Tibial artery (tissue), 4 donors: Measurements from ENCODE around the gene ADAM19.

Source experiments
- DNase-seq, 2 donors: peaks; one replicate each; pipeline ENCODE4 v3.0.0-alpha.2; 2019
- H3K27ac ChIP-seq, 2 donors: fragments of 200-600 bp; sonication (generic) in 1 of 2; 1 replicate in 1 of 2; 2 replicates in 1 of 2; pipeline ENCODE4 v1.5.1; 2018 to 2019; ENCODE audit warnings: mild to moderate bottlenecking in 1 of 2
- H3K27me3 ChIP-seq, 2 donors: fragments of 200-600 bp; sonication (generic) in 1 of 2; one replicate each; pipeline versions ENCODE4 v1.5.1 to v1.6.0; 2016 to 2019
- H3K36me3 ChIP-seq, 3 donors: fragments of 200-600 bp; sonication (generic) in 2 of 3; one replicate each; pipeline ENCODE4 v1.5.1; 2016 to 2019; ENCODE audit warnings: mild to moderate bottlenecking in 2 of 3
- H3K4me1 ChIP-seq, 4 donors: fragments of 200-600 bp; sonication (generic) in 2 of 4; 1 replicate in 3 of 4; 2 replicates in 1 of 4; pipeline ENCODE4 v1.5.1; 2016 to 2019
- H3K4me3 ChIP-seq, 2 donors: fragments of 200-600 bp; sonication (generic) in 1 of 2; 1 replicate in 1 of 2; 2 replicates in 1 of 2; pipeline ENCODE4 v1.5.1; 2018 to 2019; ENCODE audit warnings: mild to moderate bottlenecking in 2 of 2
- H3K9me3 ChIP-seq, 3 donors: fragments of 200-600 bp; sonication (generic) in 1 of 3; one replicate each; pipeline ENCODE4 v1.5.1; 2016 to 2019
- intact Hi-C: fragments of 100-400 bp; cut with DNase I; formaldehyde crosslinking; loops from one replicate; pipeline ENCODE4 v1.15.0; 2023; ENCODE audit warnings: low total_unique reads
- TF ChIP-seq, protein P1 (sequence below), 2 experiments: fragments of 200-600 bp in 1 of 2; fragments of 450-650 bp in 1 of 2; IDR thresholded peaks; one replicate each; pipeline ENCODE4 v1.5.1; 2017 to 2019; ENCODE audit warnings: antibody characterized with exemption in 2 of 2, mild to moderate bottlenecking in 1 of 2, moderate library complexity in 1 of 2

Gene ADAM19

DNA sequence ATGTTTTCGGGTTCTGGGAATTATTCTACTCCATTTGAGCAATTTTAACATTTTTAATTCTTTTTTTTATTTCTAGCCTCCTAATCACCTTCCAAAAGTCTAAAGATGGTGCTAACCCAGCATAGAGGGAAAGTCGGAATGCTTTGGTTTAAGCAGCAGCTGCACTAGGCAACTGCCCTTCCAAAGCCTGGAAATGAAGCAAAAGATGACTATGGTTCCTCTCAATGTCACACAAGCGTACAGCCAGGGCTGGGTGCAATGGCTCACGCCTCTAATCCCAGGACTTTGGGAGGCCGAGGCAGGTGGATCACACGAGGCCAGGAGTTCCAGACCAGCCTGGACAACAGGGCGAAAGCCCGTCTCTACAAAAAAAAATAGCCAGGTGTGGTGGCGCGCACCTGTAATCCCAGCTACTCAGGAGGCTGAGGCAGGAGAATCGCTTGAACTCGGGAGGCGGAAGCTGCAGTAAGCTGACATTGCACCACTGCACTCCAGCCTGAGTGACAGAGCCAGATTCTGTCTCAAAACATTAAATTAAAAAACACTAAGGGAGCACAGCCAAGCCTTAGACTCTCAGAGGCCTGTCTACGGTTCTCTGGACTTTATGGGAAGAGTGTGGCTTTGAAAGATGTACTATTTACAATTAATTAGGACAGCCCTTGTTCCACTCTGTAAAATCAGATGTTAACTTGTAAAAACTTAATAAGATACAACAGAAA is 33.1 kb downstream of the ADAM19 start:
- peak overlapping the region; percentile 62 to 65 for H3K27ac ChIP-seq
- intact Hi-C loops, result no loop called here
- peaks cover 0 to 88% (median 56%) of the 10 kb centered on the region in 4 donors for H3K4me1 ChIP-seq

DNA sequence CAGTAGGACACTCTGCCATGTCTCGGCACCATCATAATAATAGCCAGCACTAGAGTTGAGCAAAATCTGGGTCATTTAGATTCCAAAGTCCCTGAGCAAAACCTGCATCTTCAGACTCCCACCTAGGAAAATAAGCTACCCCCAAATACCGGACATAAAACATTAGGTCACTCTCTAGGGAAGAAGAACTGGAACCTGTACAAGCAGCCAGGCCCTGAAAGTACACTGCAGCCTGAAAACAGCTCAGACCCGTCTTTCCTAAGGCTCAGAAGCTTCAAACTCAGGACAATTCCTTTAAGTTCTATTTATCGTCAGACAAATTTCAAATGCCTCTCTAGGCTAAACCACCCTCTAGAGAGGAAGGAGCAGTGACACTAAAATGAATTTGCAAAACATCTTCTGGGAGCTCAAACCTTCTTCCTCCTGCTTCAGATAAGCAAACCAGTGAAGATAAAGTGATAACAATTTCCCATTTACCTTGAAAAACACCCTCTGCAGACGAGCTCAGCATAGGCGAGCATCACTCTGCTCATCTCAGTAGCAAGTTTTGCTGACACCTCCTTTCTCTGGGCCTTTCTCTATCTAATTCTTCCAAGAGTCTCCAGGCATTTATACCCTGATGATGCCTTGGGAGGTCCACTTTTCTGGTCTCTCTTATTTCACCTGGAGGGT is 34.0 kb downstream of the ADAM19 start:
- intact Hi-C loops, result no loop called here
- H3K9me3 ChIP-seq, result no peaks in the 10 kb centered on the region
- DNase-seq, result peak in 1 of 2 donors; percentile 24
- H3K27me3 ChIP-seq, result no peaks in the 10 kb centered on the region
- H3K4me3 ChIP-seq, result peak overlapping the region; percentile 6 to 17
- H3K36me3 ChIP-seq, result peaks cover 0 to 10% (median 5%) of the 10 kb centered on the region in 3 donors
- peak overlapping the region; percentile 62 to 65 for H3K27ac ChIP-seq
- TF ChIP-seq, protein P1, sequence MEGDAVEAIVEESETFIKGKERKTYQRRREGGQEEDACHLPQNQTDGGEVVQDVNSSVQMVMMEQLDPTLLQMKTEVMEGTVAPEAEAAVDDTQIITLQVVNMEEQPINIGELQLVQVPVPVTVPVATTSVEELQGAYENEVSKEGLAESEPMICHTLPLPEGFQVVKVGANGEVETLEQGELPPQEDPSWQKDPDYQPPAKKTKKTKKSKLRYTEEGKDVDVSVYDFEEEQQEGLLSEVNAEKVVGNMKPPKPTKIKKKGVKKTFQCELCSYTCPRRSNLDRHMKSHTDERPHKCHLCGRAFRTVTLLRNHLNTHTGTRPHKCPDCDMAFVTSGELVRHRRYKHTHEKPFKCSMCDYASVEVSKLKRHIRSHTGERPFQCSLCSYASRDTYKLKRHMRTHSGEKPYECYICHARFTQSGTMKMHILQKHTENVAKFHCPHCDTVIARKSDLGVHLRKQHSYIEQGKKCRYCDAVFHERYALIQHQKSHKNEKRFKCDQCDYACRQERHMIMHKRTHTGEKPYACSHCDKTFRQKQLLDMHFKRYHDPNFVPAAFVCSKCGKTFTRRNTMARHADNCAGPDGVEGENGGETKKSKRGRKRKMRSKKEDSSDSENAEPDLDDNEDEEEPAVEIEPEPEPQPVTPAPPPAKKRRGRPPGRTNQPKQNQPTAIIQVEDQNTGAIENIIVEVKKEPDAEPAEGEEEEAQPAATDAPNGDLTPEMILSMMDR (IDR thresholded peaks at IDR 0.05), result no peak
- H3K4me1 ChIP-seq, result peaks cover 0 to 81% (median 49%) of the 10 kb centered on the region in 4 donors

More for the DNA sequence above, 33.1 kb downstream of the ADAM19 start:
- Histone ChIP-seq H3K4me3 (no peak overlapping the region), H3K36me3 (peaks cover 0 to 1% (median 0%) of the 10 kb centered on the region in 3 donors), H3K27me3 (no peaks in the 10 kb centered on the region), H3K9me3 (no peaks in the 10 kb centered on the region)
- TF ChIP-seq, protein P1 (IDR thresholded peaks at IDR 0.05), result no peak
- peak in 1 of 2 donors; percentile 64 for DNase-seq

DNA sequence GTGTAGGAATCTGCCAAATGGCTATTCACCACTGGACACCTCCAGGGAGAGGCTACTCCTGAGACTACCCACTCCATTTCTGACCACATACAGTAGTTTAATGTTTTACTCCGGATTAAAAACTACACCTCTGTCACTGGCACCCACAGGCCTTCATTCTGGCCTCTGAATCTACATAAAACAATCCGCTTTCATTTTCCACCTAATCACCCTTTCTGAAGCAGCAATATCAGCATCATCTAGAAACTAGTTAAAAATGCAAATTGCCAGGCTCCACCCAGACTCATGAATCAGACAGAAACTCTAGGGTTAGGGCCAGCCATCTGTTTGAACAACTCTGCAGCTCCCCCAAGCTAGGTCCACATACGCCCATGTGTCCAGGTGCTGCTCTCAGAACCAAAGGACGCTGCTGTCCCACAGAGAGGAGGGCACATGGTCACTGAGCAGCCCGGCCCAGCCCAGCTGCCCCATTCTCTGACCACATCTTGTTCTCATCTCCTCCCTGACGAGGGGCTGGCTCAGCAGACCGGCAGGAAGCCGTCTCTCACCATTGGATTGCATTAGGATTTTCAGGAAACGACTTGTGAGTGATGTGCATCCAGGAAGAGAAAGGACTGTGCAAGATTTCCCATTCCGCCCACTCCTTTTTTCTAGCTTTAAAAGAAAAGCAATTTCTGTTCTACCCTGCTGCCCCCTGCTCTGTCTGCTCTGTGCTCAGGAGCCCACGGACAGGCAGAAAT is 34.7 kb downstream of the ADAM19 start:
- peaks cover 0 to 11% (median 6%) of the 10 kb centered on the region in 3 donors for H3K36me3 ChIP-seq
- TF ChIP-seq, protein P1 (IDR thresholded peaks at IDR 0.05), result no peak
- peak overlapping the region; percentile 6 to 17 for H3K4me3 ChIP-seq
- peaks cover 0 to 81% (median 44%) of the 10 kb centered on the region in 4 donors for H3K4me1 ChIP-seq
- H3K9me3 ChIP-seq, result no peaks in the 10 kb centered on the region
- peak; percentile 71 to 75 for DNase-seq
- no peaks in the 10 kb centered on the region for H3K27me3 ChIP-seq
- H3K27ac ChIP-seq, result peak overlapping the region; percentile 62 to 65
- intact Hi-C loops, result no loop called here

DNA sequence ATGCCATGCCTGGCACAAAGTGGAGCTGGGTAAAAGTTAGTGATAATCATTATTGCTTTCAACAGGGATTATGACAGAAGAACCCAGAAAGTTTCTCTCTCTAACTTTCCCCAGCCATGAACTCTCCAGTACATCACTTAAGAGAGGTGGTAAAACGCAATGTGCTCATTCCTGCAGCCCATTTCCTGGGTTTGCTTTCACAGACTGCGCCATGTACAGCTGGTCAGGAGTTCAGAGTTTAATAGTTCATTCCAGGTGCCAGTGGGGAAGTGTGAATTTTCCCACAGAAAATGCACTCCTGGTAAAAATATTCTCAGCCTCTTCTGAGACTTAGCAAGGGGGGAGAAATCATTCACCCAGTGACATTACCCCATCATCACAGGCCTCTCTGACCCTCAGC is 35.5 kb downstream of the ADAM19 start:
- DNase-seq, result no peak
- no peaks in the 10 kb centered on the region for H3K9me3 ChIP-seq
- intact Hi-C loops, result no loop called here
- TF ChIP-seq, protein P1 (IDR thresholded peaks at IDR 0.05), result no peak
- H3K36me3 ChIP-seq, result peaks cover 0 to 11% (median 6%) of the 10 kb centered on the region in 3 donors
- H3K27me3 ChIP-seq, result no peaks in the 10 kb centered on the region
- H3K27ac ChIP-seq, result peak overlapping the region; percentile 62 to 65
- H3K4me1 ChIP-seq, result peaks cover 0 to 81% (median 47%) of the 10 kb centered on the region in 4 donors
- no peak overlapping the region for H3K4me3 ChIP-seq

DNA sequence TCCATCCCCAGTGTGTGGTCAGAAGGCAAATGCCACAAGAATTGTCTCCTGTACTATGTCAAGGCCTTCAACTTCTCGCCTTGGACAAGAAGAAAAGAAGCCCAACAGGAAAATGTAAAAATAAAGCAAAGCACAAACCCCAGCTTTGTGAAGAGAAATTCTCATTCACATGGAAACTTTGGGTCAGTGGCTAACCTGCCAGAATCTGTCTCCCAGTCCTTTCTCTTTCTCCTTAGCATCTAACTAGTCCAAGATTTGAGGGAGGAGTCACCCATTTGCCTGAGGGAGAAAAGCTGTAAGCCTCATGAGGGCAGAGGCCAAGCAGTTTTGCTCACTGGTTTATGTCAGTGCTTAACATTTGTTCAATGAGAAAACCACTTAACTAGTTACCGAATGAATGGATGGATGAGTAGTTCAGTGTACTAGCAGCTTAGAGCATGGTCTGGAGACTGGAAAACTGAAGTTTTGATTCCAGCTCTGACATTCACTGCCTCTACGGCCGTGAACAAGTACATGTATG is 36.0 kb downstream of the ADAM19 start:
- Histone ChIP-seq H3K27ac (peak overlapping the region in 1 of 2 donors; percentile 62), H3K36me3 (peaks cover 0 to 11% (median 6%) of the 10 kb centered on the region in 3 donors), H3K27me3 (no peaks in the 10 kb centered on the region), H3K9me3 (no peaks in the 10 kb centered on the region), H3K4me3 (no peak overlapping the region), H3K4me1 (peaks cover 0 to 81% (median 50%) of the 10 kb centered on the region in 4 donors)
- intact Hi-C loops, result no loop called here
- DNase-seq, result no peak
- TF ChIP-seq, protein P1 (IDR thresholded peaks at IDR 0.05), result no peak
